SJCRH30 (cell line): ENCODE results near the gene GPLD1. TPM values are rescaled to one million over a fixed set of nuclear protein-coding genes. Genes with fewer than 3 reads are reported as not detected.

Source experiments
- DNase-seq, 2 experiments: peaks; one replicate each; pipeline ENCODE4 v3.0.0-alpha.2; 2015 to 2020
- H3K27ac ChIP-seq: fragments of 250-450 bp; sonication (Bioruptor Pico); 2 replicates; pipeline ENCODE4 v1.5.1; 2020; ENCODE audit warnings: mild to moderate bottlenecking, moderate library complexity
- H3K27me3 ChIP-seq: fragments of 250-450 bp; sonication (Bioruptor Pico); 2 replicates; pipeline ENCODE4 v1.5.1; 2020; ENCODE audit warnings: mild to moderate bottlenecking, moderate library complexity
- H3K36me3 ChIP-seq: fragments of 250-450 bp; sonication (Bioruptor Pico); 2 replicates; pipeline ENCODE4 v1.5.1; 2020; ENCODE audit warnings: mild to moderate bottlenecking, moderate library complexity
- H3K4me1 ChIP-seq: fragments of 250-450 bp; sonication (Bioruptor Pico); 2 replicates; pipeline ENCODE4 v1.5.1; 2020; ENCODE audit warnings: mild to moderate bottlenecking, moderate library complexity
- H3K4me3 ChIP-seq: fragments of 250-450 bp; sonication (Bioruptor Pico); 2 replicates; pipeline ENCODE4 v1.5.1; 2020; ENCODE audit warnings: mild to moderate bottlenecking, moderate library complexity
- H3K9me3 ChIP-seq: fragments of 250-450 bp; sonication (Bioruptor Pico); replicated peaks from 2 replicates; pipeline ENCODE4 v1.5.1; 2020; ENCODE audit warnings: mild to moderate bottlenecking, moderate library complexity
- total RNA-seq: library from RNA; depleted of rRNA; stranded (reverse); fragments of >200 nt; shearing (Covaris generic); gene quantifications from 2 replicates; pipeline ENCODE4 v1.2.3, GENCODE V29; 2014

The GPLD1 gene
- total RNA-seq, 1 experiment from 2014 or later = 0.59 TPM

DNA sequence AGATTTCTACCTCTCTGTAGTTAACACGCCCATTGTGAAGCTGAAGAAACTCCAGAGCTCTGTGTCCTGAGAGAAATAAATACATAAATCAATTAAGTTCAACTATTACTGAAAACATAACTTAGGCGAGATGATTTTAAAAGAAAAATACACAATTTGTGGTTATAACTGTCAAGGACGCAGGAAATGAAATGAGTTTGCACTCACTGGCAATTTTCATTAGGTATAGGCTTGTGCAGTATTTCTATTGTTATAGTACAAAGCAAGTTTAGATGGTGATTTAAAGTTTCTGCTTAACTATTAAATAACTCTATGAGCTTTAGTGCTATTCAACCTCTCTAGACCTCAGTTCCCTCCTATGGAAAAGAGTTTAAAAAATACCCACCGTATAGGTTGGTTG is 3.3 kb downstream of the GPLD1 start:
- no peak for DNase-seq
- no peaks in the 10 kb centered on the region for H3K4me1 ChIP-seq
- H3K27me3 ChIP-seq = no peaks in the 10 kb centered on the region
- H3K36me3 ChIP-seq = no peaks in the 10 kb centered on the region
- no peaks in the 10 kb centered on the region for H3K9me3 ChIP-seq
- H3K27ac ChIP-seq = no peak overlapping the region
- no peak overlapping the region for H3K4me3 ChIP-seq

DNA sequence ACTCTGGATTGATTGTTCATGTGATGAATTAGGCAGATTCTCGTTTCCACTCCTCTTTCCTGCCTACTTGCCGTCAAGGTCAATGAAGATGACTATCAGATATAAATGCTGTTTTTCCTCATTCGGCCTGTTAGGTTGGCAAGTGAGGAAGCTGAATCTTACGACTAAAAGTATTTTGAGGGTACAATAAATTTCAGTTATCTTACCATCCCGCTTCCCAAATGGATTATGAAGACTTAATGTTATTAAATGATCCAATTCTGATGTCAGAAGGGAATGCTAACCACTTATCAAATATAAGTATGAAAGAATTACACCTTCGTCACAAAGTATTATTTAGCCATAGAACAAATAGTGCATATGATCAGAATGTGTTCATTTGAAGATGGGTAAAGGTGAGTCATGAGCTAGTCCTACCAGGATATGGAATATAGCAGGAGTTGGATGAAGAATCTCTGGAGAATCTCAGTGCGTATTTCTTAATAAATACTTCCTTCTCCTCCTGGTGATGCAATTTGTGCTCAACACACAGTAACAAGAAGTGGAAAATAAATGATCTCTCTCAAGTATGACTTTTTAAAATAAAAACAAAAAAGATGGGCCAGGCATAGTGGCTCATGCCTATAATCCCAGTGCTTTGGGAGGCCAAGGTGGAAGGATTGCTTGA is 4.6 kb downstream of the GPLD1 start:
- H3K9me3 ChIP-seq = no peaks in the 10 kb centered on the region
- H3K4me1 ChIP-seq = no peaks in the 10 kb centered on the region
- H3K27me3 ChIP-seq = no peaks in the 10 kb centered on the region
- no peak overlapping the region for H3K27ac ChIP-seq
- no peak overlapping the region for H3K4me3 ChIP-seq
- no peaks in the 10 kb centered on the region for H3K36me3 ChIP-seq
- no peak for DNase-seq

DNA sequence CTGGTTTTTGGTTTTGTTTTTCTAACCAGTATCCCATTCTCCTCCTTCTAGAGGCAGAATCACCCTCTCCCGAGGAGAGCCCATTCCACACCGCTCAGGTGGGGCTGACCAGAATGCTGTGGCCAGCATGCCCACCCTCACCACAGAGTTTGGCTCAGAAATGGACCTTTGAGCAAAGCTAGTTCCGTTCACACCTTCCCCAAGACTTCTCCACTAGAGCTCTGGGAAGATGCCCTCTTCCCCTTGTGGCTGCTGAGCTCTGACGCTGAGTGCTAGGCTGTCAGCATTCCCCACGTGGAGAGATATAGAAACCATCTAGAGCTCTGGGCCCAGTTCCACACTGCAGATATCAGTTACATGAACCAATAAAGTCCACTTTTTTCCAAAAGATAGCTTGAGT is 7.9 kb downstream of the GPLD1 start:
- H3K4me3 ChIP-seq = no peak overlapping the region
- H3K27me3 ChIP-seq = no peaks in the 10 kb centered on the region
- no peak overlapping the region for H3K27ac ChIP-seq
- no peaks in the 10 kb centered on the region for H3K4me1 ChIP-seq
- no peaks in the 10 kb centered on the region for H3K36me3 ChIP-seq
- H3K9me3 ChIP-seq = no peaks in the 10 kb centered on the region
- DNase-seq = no peak

DNA sequence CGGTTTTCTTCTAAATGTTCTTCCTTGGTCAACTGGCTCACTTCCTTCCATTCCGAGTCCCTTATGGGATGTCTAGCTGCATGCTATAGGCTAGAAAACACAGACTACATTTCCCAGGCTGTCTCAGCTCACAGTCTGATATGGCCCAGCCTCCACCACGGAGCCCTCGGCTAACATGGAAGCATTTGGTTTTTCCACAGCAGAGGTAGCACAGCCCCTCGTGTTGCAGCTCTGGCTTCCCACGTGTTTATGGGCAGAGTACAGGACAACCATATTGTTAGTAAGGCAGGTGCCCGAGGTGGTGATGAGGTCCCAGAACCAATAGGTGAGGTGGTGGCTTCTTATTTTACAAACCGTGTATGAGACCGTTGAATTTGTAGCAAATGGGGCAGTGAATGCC is 8.7 kb downstream of the GPLD1 start:
- no peak for DNase-seq
- Histone ChIP-seq H3K27me3 (no peaks in the 10 kb centered on the region), H3K9me3 (no peaks in the 10 kb centered on the region), H3K36me3 (no peaks in the 10 kb centered on the region), H3K27ac (no peak overlapping the region), H3K4me1 (no peaks in the 10 kb centered on the region), H3K4me3 (no peak overlapping the region)

DNA sequence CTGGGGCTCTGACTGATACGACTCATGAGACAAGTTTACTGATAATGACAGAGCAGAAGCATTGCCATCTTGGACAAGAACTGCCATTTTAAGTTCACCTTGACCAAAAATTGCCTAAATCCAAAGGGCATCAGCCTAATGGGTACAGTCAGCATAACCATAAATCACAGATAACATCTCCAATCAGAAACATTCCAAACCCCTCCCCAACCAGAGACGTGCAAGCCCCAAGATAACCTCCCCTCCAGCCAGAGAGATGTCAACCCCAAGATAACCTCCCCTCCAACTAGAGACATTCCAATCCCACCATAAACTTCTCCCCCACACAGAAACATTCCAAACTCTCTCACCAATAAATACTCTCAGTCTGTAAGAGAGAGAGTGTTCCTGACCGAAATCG is 10.5 kb downstream of the GPLD1 start:
- no peak for DNase-seq
- Histone ChIP-seq H3K4me1 (no peaks in the 10 kb centered on the region), H3K9me3 (no peaks in the 10 kb centered on the region), H3K36me3 (no peaks in the 10 kb centered on the region), H3K27me3 (no peaks in the 10 kb centered on the region), H3K4me3 (no peak overlapping the region), H3K27ac (no peak overlapping the region)

DNA sequence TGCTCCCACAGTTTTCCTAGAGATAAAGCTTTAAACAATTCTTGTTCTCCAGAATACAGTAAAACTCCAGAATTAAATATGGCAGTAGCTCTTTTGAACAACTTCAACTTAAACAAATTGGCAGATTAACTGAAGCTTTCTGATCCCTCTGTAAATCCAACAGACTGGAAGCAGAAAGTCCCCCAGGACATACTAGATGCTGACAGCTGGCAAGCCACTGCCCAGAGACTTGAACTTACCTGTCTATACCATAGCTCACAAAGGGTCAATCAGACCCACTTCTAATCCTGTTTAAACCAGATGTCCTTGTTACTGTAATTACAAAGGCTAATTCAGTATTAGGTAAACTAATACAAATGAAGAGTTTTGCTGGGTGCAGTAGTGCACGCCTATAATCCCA is 12.3 kb downstream of the GPLD1 start:
- H3K4me1 ChIP-seq = no peaks in the 10 kb centered on the region
- no peak overlapping the region for H3K27ac ChIP-seq
- H3K27me3 ChIP-seq = no peaks in the 10 kb centered on the region
- no peaks in the 10 kb centered on the region for H3K36me3 ChIP-seq
- no peak for DNase-seq
- no peaks in the 10 kb centered on the region for H3K9me3 ChIP-seq
- H3K4me3 ChIP-seq = no peak overlapping the region

DNA sequence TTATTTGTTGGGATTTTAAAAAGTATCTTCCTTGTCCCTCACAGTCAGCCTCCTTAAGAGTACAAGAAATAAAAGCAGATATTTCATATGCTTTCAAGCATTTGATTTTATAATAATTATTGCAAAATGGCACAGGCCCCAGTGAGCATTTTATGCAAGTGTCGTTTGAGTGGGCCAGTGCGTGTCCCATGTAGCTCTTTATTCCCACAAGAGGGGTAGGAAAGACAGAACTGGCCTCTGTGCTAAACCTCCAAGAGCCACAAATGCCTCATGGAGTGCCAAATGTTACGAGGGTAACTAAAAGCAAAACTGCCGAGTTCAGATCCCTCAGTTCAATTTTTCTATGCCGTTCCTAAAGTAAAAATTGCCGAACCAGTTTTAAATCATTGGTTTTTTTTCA is 12.7 kb downstream of the GPLD1 start:
- H3K4me3 ChIP-seq = no peak overlapping the region
- H3K27ac ChIP-seq = no peak overlapping the region
- no peaks in the 10 kb centered on the region for H3K4me1 ChIP-seq
- no peak for DNase-seq
- no peaks in the 10 kb centered on the region for H3K36me3 ChIP-seq
- no peaks in the 10 kb centered on the region for H3K9me3 ChIP-seq
- no peaks in the 10 kb centered on the region for H3K27me3 ChIP-seq

DNA sequence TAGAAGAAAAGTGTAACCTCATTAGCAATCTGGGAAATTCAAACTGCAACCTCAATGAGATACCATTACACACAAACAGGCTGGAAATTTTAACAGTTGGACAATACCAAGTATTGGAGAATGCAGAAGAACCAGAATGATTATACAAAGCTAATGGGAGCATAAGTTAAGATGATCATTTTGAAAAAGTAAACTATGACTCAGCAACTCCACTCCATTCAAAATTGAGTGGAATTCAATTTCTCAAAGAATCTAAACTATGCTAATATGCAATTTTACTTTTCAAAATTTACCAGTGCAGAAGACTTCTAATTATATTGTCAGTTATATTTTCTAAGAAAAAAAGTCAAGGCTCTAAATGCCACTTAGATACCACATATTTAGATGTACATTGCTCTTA is 17.2 kb downstream of the GPLD1 start:
- H3K4me3 ChIP-seq = no peak overlapping the region
- H3K36me3 ChIP-seq = no peaks in the 10 kb centered on the region
- DNase-seq = no peak
- no peaks in the 10 kb centered on the region for H3K4me1 ChIP-seq
- no peaks in the 10 kb centered on the region for H3K9me3 ChIP-seq
- no peaks in the 10 kb centered on the region for H3K27me3 ChIP-seq
- H3K27ac ChIP-seq = no peak overlapping the region

DNA sequence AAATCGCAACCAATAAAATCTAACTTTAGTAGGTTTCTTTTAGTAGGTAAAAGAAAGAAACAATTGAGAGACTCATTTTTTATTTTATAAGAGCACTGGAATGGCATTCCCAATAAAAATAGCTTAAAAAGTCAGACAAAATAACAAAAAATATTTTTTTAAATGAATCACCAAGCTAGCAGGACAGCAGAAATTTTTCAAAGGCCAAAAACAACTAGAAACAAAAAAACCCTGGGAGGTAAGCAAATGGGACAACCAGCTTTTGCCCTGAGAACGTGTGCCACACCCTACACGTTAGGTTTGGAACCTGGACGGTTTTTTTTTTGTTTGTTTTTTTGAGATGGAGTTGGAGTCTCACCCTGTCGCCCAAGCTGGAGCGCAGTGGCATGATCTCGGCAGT is 19.6 kb downstream of the GPLD1 start:
- Histone ChIP-seq H3K27ac (no peak overlapping the region), H3K4me1 (no peaks in the 10 kb centered on the region), H3K4me3 (no peak overlapping the region), H3K36me3 (no peaks in the 10 kb centered on the region), H3K9me3 (no peaks in the 10 kb centered on the region), H3K27me3 (no peaks in the 10 kb centered on the region)
- no peak for DNase-seq

DNA sequence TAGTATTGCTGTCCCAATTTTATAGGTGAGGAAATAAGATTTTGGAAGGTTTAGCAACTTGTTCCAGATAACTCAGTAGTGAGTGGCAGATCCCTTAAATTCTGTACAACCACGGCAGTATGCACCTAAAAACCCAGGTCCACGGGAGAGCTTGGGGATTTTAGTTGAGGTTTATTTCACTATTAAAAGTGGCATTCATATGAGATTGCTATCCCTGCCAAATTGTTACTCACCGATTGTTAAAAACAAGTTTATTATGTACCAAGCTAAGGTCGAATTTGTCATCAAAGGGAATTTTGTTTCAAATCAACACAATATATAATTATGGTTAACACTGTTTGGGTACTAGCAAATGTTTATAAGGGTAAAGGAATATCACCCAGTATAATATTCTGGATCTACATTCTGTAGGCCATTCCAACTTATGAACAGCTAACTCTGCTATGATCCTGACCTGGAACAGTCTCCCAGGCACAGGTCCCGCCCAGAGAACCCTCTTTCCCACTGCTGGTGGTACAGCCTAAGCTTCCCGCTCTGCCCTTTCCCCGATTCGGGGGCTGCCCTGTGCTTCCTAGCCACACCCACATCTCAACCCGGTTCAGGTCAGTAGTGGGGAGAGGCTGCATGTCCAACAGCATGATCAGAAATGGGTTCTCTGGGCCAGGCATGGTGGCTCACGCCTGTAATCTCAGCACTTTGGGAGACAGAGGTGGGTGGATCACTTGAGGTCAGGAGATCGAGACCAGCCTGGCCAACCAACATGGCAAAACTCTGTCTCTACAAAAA is 24.9 kb downstream of the GPLD1 start:
- H3K27me3 ChIP-seq = no peaks in the 10 kb centered on the region
- H3K4me3 ChIP-seq = no peak overlapping the region
- no peak for DNase-seq
- no peaks in the 10 kb centered on the region for H3K4me1 ChIP-seq
- H3K9me3 ChIP-seq = no peaks in the 10 kb centered on the region
- no peaks in the 10 kb centered on the region for H3K36me3 ChIP-seq
- no peak overlapping the region for H3K27ac ChIP-seq

DNA sequence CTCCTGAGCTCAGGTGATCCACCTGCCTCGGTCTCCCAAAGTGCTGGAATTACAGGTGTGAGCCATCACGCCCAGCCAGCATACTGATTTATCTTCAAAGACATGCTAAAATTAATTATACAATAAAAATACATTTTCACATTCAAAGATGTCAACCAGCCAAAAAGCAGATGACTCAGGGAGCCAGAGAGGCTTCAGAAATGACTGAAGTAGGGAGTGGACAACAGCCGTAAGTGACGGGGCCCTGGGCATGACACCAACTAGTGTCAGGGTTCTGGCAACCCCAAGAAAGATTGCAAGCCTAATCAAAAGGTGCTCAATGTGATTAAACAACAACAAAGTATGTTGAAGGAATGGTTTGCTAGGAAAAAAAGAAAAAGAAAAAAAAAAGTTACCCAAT is 28.4 kb downstream of the GPLD1 start:
- no peaks in the 10 kb centered on the region for H3K4me1 ChIP-seq
- DNase-seq = no peak
- no peak overlapping the region for H3K27ac ChIP-seq
- H3K27me3 ChIP-seq = no peaks in the 10 kb centered on the region
- no peaks in the 10 kb centered on the region for H3K9me3 ChIP-seq
- no peak overlapping the region for H3K4me3 ChIP-seq
- no peaks in the 10 kb centered on the region for H3K36me3 ChIP-seq

DNA sequence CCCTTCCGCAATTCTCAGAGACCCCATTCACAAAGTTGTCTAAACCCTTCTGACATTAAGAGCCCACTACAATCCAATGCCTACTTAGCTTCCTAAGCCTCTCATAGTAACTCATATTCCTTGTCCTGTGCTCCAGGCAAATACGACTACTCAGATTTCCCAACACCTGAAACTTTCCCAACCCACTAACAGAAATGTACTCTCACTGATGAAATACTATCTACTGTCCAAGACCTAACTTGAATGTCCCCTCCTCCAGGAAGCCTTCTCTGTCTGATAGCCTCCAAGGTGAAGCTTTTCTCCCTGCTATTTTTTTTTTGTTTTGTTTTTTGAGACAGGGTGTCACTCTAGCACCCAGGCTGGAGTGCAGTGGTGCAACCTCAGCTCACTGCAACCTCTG is 30.4 kb downstream of the GPLD1 start:
- no peak for DNase-seq
- no peaks in the 10 kb centered on the region for H3K4me1 ChIP-seq
- H3K4me3 ChIP-seq = no peak overlapping the region
- H3K36me3 ChIP-seq = no peaks in the 10 kb centered on the region
- no peaks in the 10 kb centered on the region for H3K9me3 ChIP-seq
- H3K27ac ChIP-seq = no peak overlapping the region
- H3K27me3 ChIP-seq = no peaks in the 10 kb centered on the region

DNA sequence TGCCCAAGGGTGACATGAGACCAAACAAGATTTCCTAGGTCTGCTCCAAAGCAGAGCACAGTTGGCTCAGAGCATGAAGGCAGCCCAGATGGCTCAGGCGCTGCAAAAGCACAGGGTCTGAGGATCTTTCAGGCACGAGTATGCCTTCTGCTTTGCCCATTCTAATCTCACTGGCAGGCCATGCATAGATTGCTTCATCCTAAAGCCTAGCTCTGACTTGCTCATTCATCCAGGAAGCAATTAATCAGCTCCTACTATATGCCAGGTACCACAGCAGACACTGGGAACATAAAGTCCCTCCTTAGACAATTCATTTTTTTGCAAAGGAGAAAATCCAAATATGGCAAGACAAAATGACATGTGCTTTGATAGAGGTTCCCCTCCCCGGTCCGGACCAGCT is 31.2 kb downstream of the GPLD1 start:
- Histone ChIP-seq H3K36me3 (no peaks in the 10 kb centered on the region), H3K9me3 (no peaks in the 10 kb centered on the region), H3K4me1 (no peaks in the 10 kb centered on the region), H3K27ac (no peak overlapping the region), H3K4me3 (no peak overlapping the region), H3K27me3 (no peaks in the 10 kb centered on the region)
- no peak for DNase-seq

DNA sequence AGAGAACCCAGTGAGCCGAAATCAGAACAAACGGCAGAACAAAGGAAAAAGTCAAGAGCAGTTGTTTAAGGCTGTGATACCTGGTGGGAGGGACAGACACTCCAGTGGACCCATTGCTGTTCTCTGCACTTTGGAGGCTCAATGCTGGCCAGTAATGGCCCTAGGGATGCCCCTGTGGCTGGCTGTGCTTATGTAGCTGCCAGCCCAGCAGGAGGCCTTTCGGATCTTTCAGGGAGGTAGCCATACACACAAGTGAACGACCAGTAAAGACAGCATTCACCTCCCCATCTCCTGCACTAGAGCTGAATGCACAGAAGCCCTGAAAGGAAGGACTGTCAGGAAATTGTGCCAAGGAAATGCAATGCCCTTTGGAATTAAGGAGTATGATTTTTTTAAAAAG is 34.3 kb downstream of the GPLD1 start:
- Histone ChIP-seq H3K9me3 (no peaks in the 10 kb centered on the region), H3K27me3 (no peaks in the 10 kb centered on the region), H3K27ac (no peak overlapping the region), H3K4me1 (no peaks in the 10 kb centered on the region), H3K4me3 (no peak overlapping the region), H3K36me3 (no peaks in the 10 kb centered on the region)
- no peak for DNase-seq

DNA sequence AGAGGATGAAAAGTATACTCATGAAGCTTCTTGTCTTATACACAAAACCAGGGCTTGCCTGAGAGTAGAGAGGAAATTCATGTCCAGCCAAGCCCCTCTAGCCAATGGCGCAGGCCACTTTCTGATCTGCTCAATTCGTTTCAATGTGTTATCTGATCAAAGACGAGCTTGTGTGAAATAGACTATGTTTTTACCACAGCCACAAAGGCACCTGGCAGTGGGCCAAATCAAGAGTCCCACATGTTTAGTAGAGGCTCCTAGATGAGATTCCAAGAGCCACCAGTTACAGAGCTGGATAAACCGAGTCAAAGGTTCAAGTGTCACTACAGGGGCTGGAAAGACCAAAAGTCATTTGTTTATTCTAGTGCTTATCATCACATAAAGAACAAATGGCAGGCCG is 34.9 kb downstream of the GPLD1 start:
- Histone ChIP-seq H3K36me3 (no peaks in the 10 kb centered on the region), H3K4me1 (no peaks in the 10 kb centered on the region), H3K27ac (no peak overlapping the region), H3K4me3 (no peak overlapping the region), H3K27me3 (no peaks in the 10 kb centered on the region), H3K9me3 (no peaks in the 10 kb centered on the region)
- no peak for DNase-seq

DNA sequence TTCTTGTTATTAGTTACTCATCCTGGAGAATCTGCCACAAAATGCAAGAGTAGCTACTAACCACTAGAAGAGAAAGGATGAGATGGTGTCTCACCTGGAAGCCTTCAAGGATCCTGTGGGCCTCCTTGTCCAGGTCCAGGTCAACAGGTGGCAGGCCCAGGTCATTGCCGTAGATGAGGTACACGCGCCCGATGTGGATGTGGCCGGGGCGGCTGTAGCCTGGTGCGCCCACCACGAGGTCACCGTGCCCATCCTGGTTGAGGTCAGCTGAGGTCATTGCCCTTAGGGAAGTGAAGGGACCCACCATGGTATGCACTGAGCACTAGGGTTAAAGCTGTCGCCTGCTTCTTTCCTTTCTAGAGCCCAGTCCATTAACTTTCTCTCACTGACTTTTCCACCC is 35.5 kb downstream of the GPLD1 start:
- DNase-seq = no peak
- Histone ChIP-seq H3K4me1 (no peaks in the 10 kb centered on the region), H3K9me3 (no peaks in the 10 kb centered on the region), H3K27me3 (no peaks in the 10 kb centered on the region), H3K36me3 (no peaks in the 10 kb centered on the region), H3K4me3 (no peak overlapping the region), H3K27ac (no peak overlapping the region)
